ENCODE measurements around the gene QSOX2.

QSOX2 gene

DNA sequence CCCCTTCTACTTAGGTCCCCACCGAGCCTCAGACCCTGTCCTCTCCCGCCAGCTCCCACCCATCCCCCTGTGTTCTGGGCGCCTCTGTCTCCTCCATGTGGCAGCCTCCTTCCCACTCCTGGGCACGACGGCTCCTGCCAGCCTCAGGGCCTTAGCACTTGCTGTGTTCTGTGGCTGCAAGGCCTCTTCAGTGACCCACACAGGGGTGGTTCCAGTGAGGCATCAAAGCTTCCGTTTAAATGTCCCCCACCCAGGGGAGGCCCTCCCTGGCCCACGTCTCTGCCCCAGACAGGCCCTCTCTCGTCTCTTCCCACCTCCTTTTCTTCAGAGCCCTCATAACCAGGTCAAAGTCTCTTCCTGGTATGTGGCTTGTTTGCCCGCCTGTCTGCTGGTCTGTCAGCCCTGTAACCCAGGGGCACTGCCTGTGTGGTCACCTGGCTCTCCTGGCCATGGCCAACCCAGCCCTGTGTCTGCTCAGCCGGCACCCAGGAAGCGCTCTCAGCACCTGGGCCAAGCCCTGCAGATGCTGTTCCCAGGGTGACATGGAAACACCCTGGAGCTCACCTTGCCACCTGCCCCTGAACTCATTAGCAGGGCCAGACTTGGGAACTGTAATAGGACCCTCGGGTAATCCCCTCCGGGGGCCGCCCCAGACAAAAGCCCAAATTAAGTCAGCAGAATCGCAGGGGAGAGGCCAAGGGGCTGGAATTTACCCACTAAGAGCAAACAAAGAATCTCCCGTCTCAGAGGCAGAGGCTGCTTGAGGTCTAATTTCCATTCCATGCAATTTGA, 74.4 kb downstream of the QSOX2 start:
- no peak for DNase-seq

DNA sequence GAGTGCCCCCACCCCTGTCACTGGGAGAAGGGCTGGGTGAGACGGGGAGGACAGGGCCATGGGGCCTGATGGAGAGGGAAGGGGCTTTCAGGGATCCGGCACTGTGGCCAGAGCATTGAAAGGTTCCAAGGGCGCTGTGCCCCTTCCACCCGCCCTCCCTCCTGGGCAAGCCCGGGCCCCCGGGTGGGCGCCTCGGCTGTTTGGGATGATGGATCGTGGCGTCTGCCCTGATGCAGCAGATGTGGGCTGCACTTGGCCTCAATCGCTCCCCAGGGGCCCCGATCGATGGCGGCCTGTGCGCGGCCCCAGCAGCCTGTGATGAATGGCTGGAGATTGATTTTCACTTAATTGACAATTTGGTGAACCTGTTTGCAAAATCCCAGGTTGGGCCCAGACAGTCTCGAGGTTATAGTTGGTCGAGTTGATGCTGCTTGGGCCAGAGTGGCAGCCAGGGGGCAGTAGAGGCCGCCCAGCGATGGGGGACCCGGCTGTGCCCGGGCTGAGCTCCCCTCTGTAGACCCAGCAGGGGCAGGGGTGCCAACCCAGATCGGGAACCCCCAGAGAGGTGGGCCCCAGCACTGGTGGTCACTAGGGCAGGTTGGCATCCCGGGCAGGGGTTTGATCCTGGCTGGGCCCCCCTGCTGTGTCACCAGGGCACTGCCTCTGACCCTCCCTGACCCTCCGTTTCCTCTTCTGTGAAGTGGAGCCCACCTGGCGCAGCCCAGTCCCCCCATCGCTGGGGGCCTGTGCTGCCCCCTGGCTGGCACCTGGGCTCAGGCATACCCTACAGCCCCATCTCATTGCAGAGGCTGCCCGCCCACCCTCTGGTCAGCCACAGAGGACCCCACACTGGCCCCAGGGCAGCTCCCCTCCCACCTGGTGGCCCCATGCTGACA, 75.4 kb downstream of the QSOX2 start:
- DNase-seq, result peak; percentile 37

GRCh38 chr9:136169495-136169894, 76.1 kb downstream of the QSOX2 start:
- DNase-seq, result no peak

DNA sequence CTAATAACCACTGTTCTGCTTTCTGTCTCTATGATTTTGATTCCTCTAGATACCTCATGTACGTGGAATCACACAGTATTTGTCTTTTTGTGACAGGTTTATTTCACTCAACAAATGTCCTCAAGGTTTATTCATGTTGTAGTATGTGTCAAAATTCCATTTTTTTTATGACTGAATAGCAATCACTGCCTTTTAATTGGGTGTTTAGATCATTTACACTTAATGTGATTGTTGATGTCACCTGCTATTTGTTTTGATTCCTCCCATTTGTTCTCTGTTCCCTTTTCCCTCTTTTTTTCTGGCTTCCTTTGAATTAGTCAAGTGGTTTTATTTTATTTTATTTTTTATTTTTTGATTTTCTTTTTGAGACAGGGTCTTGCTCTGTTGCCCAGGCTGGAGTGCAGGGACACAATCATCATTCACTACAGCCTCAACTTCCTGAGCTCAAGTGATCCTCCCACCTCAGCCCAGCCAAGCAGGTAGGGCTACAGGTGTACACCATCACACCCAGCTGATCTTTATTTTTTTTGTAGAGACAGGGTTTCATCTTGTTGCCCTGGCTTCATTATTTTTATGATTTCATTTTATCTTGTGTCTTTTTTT, 82.3 kb downstream of the QSOX2 start:
- no peak for DNase-seq

DNA sequence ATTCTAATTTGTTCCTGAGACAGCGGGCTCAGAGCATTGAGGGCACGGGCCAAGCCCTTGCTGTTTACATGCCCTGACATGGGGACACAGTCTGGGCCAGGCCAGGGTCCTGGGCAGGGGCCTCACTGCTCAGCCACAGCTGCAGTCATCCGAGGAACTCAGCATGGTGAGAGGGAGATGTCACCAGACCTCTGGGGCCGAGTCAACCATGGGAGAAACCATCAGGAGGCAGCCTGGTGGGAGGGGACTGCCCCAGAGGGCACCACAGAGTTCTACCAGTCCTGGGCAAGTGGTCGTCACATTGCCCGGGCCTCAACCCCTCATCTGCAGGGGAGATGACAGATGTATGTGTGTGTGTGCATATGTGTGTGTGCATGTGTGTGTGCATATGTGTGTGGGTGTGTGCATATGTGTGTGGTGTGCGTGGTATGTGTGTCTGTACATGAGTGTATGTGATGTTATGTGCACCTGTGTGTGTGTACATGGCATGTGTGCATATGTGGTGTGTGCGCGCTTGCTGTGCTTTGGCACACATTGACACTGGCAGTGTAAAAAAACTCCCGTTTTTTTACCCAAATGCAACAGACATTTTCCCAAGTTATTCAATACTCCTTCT, 84.5 kb downstream of the QSOX2 start:
- no peak for DNase-seq

GRCh38 chr9:136160381-136160841, 85.2 kb downstream of the QSOX2 start:
- no peak for DNase-seq

GRCh38 chr9:136159851-136160250, 85.8 kb downstream of the QSOX2 start:
- no peak for DNase-seq

DNA sequence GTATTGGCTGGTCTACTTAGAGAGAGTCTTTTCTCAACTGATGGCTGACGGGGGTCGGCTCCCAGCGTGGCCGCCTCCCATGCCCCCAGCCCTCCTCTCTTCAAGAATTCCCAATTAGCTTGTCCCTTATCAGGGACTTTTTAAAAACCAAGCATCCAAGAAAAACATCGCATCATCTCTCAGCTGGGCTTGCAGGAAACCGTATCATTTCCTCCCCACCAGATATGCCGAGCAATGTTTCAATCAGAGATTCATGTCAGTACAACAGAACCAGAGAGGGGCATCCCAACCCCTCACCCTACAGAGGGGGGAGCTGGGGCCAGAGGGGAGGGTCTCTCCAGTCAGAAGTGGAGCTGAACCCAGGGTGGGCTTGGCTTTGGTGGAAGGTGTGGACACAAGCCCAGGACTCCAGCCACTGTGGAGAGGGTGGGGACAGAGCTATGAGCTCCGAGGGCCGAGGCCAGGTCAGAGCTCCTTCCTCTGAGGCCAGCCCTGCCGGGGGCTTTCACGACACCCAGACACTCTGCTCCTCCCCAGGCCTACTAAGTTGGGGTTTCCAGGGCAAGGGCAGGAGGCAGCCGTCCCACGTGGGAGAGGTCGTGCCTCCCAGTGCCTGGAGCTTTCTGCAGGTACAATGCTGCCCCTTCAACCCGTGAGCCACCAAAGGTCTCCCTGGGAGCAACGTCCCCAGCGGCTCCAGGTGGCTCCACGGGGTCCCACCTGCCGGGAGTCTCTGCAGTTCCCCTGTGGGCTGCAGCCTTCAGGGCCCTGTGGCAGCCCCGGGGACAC, 87.9 kb downstream of the QSOX2 start:
- no peak for DNase-seq
